HUES6 (cell line): Measurements from ENCODE around the gene ACADS.
"Not testable (repeated sequence)": the region's sequence is repeated elsewhere in the genome, so short reads cannot be mapped to it uniquely, and the experiment has no call there.

Experiments
- H3K27ac ChIP-seq: 2 replicates; pipeline ENCODE4 v1.7.0; 2013; ENCODE audit warnings: low read depth, mild to moderate bottlenecking, low read length, inconsistent platforms
- H3K27me3 ChIP-seq: 2 replicates; pipeline ENCODE4 v1.6.1; 2013; ENCODE audit warnings: low read length; ENCODE audit not compliant: control insufficient read depth, insufficient read depth
- H3K36me3 ChIP-seq: 2 replicates; pipeline ENCODE4 v1.6.1; 2013; ENCODE audit warnings: low read length; ENCODE audit not compliant: control insufficient read depth, insufficient read depth
- H3K4me1 ChIP-seq: 2 replicates; pipeline ENCODE4 v1.6.1; 2013; ENCODE audit warnings: low read length; ENCODE audit not compliant: control insufficient read depth, insufficient read depth
- H3K4me3 ChIP-seq: 2 replicates; pipeline ENCODE4 v1.5.1; 2013; ENCODE audit warnings: low read depth, low read length
- H3K9ac ChIP-seq: one replicate; pipeline ENCODE4 v1.6.1; 2013; ENCODE audit warnings: mild to moderate bottlenecking, low read length
- H3K9me3 ChIP-seq: 2 replicates; pipeline ENCODE4 v1.6.1; 2013; ENCODE audit warnings: low read depth, low read length; ENCODE audit not compliant: control insufficient read depth, insufficient read depth

ACADS gene

DNA sequence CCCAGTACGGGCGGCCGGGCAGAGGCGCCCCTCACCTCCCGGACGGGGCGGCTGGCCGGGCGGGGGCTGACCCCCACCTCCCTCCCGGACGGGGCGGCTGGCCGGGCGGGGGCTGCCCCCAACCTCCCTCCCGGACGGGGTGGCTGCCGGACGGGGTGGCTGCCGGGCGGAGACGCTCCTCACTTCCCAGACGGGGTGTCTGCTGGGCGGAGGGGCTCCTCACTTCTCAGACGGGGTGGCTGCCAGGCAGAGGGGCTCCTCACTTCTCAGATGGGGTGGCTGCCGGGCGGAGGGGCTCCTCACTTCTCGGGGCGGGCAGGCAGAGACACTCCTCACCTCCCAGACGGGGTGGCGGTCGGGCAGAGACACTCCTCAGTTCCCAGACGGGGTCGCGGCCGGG is 6.6 kb downstream of the ACADS start:
- H3K4me3 ChIP-seq, H3K9ac ChIP-seq, H3K9me3 ChIP-seq, H3K27me3 ChIP-seq, H3K36me3 ChIP-seq, H3K27ac ChIP-seq, H3K4me1 ChIP-seq: not testable (repeated sequence)

GRCh38 chr12:120733574-120733973 is 7.9 kb downstream of the ACADS start:
- peaks cover 5% of the 10 kb centered on the region; the same call in 1 of the 2 replicates for H3K9me3 ChIP-seq
- H3K9ac ChIP-seq = no peak overlapping the region
- H3K27me3 ChIP-seq = no peaks in the 10 kb centered on the region
- no peak overlapping the region for H3K27ac ChIP-seq
- no peak overlapping the region for H3K4me3 ChIP-seq
- no peaks in the 10 kb centered on the region for H3K4me1 ChIP-seq
- peaks cover 3% of the 10 kb centered on the region; the same call in 1 of the 2 replicates for H3K36me3 ChIP-seq

DNA sequence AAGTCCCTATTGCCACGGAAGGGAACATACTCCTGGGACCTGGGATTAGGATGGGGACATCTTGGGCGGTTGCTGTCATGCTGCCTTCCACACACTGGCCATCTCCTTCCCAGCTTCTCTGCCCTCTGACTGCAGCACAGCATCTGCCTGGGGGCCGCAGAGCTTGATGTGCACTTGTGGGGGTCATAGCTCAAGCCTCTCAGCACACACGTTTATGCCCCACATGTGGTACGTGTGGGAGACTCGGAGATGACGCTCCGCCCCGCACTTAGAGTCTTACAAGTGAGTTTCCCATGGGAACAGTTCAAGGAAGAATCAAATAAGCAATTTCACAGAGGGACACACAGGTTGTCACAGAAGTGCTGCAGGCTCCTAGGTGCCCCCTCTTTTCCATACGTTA is 8.6 kb downstream of the ACADS start:
- Histone ChIP-seq H3K4me1 (no peaks in the 10 kb centered on the region), H3K4me3 (no peak overlapping the region), H3K27ac (no peak overlapping the region), H3K9me3 (peaks cover 5% of the 10 kb centered on the region; the same call in 1 of the 2 replicates), H3K36me3 (peaks cover 3% of the 10 kb centered on the region; the same call in 1 of the 2 replicates), H3K27me3 (no peaks in the 10 kb centered on the region), H3K9ac (no peak overlapping the region)

- H3K9ac ChIP-seq = no peak overlapping the region
- no peaks in the 10 kb centered on the region for H3K4me1 ChIP-seq
- H3K27me3 ChIP-seq = no peaks in the 10 kb centered on the region
- peaks cover 5% of the 10 kb centered on the region; the same call in 1 of the 2 replicates for H3K9me3 ChIP-seq
- H3K4me3 ChIP-seq = no peak overlapping the region
- H3K27ac ChIP-seq = no peak overlapping the region
- no peaks in the 10 kb centered on the region for H3K36me3 ChIP-seq
These were observed 9.6 kb downstream of the ACADS start for GRCh38 chr12:120735181-120735580.

DNA sequence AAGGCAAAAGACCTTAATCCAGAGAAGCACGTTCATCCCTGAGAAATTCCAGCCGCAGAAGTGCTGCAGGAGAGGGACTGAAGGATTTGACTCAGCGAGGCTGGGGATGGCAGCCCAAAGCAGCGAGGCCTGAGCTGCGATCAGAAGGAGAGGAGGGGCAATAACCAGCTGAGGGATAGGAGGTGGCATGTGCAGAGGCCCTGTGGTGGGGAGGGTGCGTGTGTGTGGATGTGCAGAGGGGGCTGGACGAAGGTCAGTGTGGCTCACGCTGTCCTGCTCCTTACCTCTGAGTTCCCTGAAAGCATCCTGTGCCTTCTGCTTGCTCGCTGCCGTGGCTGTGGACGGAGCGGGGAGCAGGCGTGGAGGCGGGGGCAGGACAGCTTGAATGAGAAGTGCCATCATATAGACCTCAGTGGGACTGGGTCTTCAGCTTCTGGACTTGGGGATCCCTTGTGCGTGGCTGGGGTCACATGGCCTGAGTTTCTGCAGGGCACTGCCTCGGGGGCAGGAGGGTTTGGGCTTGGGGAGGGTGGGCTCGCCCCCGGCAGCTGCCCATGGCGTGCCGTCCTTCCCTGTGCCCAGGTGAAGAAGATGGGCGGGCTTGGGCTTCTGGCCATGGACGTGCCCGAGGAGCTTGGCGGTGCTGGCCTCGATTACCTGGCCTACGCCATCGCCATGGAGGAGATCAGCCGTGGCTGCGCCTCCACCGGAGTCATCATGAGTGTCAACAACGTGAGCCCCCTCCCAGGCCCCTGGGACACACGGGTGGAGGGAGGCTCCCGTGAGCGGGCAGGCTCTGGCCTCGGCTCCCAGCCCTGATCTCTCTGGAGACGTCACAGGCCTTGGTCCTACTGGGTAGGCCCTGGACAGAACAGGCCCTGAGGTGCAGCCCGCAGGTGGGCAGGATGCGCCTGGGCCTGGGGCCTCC is 11.0 kb downstream of the ACADS start:
- Histone ChIP-seq H3K4me3 (no peak overlapping the region), H3K9me3 (peaks cover 5% of the 10 kb centered on the region; the same call in 1 of the 2 replicates), H3K36me3 (no peaks in the 10 kb centered on the region), H3K9ac (no peak overlapping the region), H3K27ac (no peak overlapping the region), H3K4me1 (no peaks in the 10 kb centered on the region), H3K27me3 (no peaks in the 10 kb centered on the region)

- H3K4me3 ChIP-seq = no peak overlapping the region
- H3K27ac ChIP-seq = no peak overlapping the region
- H3K27me3 ChIP-seq = no peaks in the 10 kb centered on the region
- H3K36me3 ChIP-seq = no peaks in the 10 kb centered on the region
- peaks cover 5% of the 10 kb centered on the region; the same call in 1 of the 2 replicates for H3K9me3 ChIP-seq
- no peaks in the 10 kb centered on the region for H3K4me1 ChIP-seq
- H3K9ac ChIP-seq = no peak overlapping the region
These were observed 12.1 kb downstream of the ACADS start for GRCh38 chr12:120737557-120738251.

GRCh38 chr12:120738252-120739030 is 12.8 kb downstream of the ACADS start:
- Histone ChIP-seq H3K27me3 (no peaks in the 10 kb centered on the region), H3K4me3 (no peak overlapping the region), H3K36me3 (no peaks in the 10 kb centered on the region), H3K4me1 (no peaks in the 10 kb centered on the region), H3K27ac (no peak overlapping the region), H3K9me3 (0 out of 2 replicates have a peak, but pooled peaks cover 1% of the 10 kb centered on the region), H3K9ac (no peak overlapping the region)

- H3K9ac ChIP-seq = no peak overlapping the region
- H3K27ac ChIP-seq = no peak overlapping the region
- H3K27me3 ChIP-seq = no peaks in the 10 kb centered on the region
- H3K4me1 ChIP-seq = no peaks in the 10 kb centered on the region
- H3K36me3 ChIP-seq = no peaks in the 10 kb centered on the region
- no peaks in the 10 kb centered on the region for H3K9me3 ChIP-seq
- no peak overlapping the region for H3K4me3 ChIP-seq
These were observed 13.6 kb downstream of the ACADS start for GRCh38 chr12:120739031-120739762.

GRCh38 chr12:120739821-120740613 is 14.4 kb downstream of the ACADS start:
- no peaks in the 10 kb centered on the region for H3K36me3 ChIP-seq
- H3K9me3 ChIP-seq = no peaks in the 10 kb centered on the region
- no peak overlapping the region for H3K27ac ChIP-seq
- H3K27me3 ChIP-seq = no peaks in the 10 kb centered on the region
- no peak overlapping the region for H3K9ac ChIP-seq
- H3K4me3 ChIP-seq = no peak overlapping the region
- H3K4me1 ChIP-seq = no peaks in the 10 kb centered on the region

DNA sequence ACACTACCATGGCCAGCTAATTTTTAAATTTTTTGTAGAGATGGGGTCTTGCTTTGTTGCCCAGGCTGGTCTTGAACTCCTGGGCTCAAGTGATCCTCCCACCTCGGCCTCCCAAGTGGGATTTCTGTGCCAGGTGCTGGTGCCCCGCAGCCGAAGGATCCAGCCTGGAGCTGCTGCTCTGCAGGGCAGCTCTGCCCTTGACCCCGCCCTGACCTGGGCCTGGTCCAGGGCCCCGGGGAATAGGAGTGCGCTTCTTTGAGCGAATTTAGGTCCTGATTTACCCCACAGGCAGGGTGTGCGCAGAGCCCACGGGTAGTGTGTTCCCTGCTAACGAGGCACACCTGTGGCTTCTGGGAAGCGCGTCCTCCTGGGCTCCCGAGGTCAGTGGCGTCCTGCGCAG is 15.2 kb downstream of the ACADS start:
- no peaks in the 10 kb centered on the region for H3K27me3 ChIP-seq
- H3K9ac ChIP-seq = no peak overlapping the region
- no peak overlapping the region for H3K27ac ChIP-seq

More for the DNA sequence above, 15.2 kb downstream of the ACADS start:
- Histone ChIP-seq H3K36me3 (no peaks in the 10 kb centered on the region), H3K4me1 (no peaks in the 10 kb centered on the region), H3K9me3 (no peaks in the 10 kb centered on the region), H3K4me3 (no peak overlapping the region)
